Fibroblast of skin of abdomen (primary cell): Measurements from ENCODE around the gene SRL.
"Not testable (repeated sequence)": the region's sequence is repeated elsewhere in the genome, so short reads cannot be mapped to it uniquely, and the experiment has no call there.

Experiments used
- DNase-seq: peaks from one replicate; pipeline ENCODE4 v3.0.0-alpha.2; 2013

Gene SRL

DNA sequence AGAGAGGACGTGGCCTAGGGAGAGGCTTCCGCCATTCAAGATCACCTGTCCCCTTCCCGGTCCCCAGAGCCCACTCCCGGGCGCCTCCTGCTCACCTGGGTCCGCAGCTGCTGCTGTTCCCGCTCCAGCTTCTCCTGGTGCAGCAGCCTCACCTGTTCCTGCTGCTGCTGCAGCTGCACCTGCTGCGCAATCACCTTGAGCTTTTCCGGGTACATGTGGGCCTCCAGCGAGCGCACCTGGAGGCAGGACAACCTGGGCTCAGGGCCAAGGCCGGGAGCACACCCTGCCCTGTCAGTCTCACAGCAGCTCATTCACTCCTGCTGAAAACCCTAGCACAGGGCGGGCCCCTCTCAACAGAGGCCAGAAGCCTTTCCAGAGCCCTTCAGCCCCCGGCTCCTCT, 18.5 kb upstream of the SRL start:
- DNase-seq = no peak

DNA sequence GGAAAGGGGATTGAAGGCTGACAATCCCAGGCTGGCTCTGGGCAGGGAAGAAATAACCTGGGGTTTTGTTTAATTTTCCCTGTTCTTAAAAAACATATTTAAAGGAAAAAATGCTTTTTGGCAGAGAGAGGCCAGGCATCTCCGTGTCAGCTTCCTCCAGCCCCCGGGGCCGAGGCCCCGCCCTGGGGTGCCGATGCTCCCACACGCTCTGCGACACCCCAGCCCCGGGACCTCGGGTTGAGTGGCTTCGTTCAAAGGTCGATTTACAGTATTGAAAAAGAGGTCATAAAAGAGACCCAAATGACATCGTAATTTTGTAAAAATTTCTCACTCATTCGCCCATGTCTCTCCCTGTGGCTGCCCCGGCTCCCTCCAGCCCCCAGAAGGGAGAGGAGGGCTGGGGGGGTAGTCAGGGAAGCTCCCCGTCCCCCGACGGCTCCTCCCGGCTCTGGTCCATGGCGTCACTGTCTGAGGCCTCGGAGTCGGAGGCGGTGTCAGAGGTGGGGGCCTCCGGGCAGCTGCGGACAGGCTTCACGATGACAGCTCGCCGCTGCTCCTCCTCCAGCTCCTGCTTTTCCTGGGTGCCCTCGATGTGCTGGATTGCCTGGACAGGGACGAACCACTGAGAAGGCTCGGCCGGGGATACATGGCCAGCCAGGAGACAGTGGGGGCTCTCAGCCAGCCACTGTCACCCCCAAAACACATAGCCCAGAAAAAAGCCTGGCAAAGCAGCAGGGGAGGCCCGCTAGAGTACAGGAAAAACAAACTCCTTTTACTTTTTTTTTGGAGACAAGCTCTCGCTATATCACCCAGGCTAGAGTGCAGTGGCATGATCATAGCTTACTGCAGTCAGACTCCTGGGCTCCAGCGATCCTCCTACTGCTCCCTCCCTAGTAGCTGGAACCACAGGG, 16.0 kb upstream of the SRL start:
- no peak for DNase-seq

DNA sequence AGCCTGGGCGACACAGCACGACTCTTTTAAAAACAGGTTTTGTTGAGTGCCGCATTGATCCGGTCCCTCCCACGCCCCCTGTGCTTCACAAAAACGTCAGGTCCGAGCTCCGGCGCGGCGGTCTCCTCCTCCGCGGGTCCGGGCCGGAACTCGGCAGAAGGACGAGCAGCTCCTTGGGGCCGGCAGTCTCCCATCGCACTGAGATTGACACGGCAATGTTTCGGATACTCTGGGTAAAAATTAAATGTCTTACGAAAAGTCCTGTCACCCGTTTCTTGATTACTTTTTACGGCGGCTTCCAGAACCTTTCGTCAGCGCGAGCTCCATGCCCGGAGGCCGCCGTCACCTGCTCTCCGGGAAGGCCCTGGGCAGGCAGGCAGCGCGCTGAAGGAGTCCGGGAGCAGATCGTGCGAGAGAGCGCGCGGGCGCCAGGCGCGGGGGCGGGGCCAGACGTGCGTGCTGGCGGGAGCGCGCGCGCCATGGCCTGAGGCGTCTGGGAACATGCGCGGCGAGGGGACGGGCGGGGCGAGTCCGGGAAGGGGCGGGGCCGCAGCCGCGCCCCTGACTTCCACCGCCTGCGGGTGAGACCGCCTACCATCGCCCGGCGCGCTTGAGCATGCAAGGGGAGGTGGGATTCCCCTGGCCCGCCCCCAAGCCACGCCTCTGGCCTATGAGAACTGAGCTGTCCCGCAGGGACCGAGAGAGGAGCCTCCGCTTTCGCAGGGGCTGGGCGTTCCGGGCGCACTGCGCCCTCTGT, 11.7 kb upstream of the SRL start:
- DNase-seq = peak; percentile 100

DNA sequence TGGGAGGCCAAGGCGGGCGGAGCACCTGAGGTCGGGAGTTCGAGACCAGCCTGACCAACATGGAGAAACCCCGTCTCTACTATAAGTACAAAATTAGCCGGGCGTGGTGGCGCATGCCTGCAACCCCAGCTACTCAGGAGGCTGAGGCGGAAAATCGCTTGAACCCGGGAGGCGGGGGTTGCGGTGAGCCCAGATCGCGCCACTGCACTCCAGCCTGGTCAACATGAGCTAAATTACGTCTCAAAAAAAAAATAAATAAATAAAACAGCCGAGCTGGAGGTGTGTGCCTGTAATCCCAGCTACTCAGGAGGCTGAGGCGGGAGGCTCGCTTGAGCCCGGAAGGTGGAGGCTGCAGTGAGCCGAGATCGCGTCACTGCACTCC, 11.1 kb upstream of the SRL start:
- not testable (repeated sequence) for DNase-seq

DNA sequence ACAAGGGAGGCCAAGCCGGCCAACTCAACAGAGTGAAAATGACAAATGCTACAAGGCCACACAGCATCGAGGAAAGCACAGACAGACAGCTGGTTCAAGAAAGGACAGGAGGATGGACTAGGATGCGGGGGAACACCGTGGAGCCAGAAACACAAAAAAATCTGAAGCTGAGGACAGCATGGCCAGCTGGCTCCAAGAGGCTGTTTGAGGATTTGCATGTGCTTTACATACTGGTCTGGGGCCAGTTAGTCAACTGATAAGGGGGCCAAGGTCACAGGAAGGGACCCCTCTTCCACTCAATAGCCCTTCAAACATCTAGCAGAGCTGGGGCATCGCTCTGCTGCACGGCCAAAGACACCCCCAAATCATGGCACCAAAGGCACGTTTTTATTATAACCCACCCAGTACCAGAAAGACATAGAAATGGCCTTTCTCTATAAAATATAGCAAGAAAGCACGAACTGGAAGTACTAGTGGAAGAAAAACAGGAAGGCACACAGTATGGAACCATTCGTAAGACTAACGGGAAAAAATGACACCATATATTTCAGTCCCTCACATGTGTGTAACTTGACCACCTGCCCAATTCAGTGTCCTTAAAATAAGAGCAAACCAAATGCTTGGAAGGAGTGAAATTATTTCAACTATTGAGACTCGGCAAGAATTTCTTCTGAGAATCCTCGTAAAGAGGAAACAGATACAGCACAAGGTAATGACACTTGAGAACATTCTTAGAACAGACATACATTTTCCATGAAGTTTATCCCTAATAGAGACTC, 7.8 kb upstream of the SRL start:
- DNase-seq = no peak

DNA sequence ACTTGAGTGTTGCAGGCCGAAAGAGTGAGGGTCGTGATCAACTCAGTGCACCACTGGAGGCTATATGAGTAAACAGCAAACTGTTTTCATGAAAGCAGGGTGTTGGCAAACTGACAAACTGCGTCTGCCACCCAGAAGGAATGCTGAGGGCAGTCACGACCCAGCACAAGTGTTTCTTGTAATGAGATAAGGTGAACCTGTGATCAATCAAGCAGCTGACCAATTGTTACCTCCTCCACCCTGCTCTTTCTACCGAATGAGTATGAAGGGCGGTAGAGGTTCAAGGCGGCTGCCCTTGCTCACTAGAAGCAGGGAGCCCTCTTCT, 5.5 kb upstream of the SRL start:
- DNase-seq = no peak

DNA sequence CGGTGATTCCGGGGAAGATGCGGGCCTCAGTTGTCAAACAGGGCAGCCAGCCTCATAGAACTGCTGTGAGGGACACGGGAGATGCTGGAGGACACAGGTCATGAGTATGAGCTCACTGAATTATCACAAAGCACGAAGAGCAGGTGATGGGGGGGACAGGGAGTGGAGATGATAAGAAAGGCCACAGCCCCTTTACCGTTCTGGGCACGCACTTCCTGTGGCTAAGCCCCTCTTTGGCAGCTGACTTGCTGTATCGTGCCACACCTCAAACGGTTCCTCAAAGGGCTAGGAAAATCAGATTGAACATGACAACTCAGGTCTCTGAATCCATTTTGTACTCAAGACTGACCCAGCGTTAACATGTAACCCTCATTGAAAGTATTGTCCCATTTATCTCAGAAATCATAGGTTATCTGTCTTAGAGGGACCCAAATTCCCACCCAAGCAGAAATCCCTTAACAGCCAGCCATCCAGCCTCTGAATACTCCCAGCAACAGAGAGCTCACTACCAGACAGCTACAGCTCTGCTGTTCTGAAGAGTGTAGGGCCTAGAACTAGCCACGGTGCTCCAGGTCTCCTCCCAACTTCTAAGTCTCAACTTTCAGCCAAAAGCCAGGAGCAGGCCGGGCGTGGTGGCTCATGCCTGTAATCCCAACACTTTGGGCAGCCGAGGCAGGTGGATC, 5.0 kb upstream of the SRL start:
- DNase-seq = no peak

DNA sequence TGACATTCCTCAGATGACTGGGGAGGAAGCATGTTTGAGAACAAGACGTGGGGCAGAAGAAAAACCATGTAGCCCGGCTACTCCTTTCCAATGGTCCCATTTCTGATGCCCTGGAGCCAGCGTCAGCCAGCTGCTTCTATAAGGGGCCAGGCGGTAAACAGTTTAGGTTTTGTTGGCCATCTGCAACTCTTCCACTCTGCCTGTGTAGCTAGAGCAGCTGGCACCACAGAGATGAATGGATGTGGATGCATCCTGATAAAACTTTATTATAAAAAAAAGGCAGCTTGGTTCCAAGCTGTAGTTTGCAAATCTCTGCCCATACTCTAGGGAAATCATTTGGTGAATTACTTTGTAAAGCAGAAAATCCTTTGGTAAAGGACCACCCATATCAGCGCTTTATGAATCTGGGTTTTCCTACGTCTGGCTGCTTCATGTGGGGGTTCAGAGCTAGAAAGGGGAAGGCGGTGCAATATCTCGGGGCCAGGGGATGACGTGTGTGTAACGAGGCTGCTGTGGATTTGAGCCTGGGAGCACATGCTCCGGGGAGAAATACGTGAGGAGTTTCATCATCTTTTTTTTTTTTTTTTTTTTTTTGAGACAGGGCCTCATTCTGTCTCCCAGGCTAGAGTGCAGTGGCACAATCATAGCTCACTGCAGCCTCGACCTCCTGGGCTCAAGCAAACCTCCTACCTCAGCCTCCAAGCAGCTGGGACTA, 3.4 kb upstream of the SRL start:
- peak; percentile 57 for DNase-seq

DNA sequence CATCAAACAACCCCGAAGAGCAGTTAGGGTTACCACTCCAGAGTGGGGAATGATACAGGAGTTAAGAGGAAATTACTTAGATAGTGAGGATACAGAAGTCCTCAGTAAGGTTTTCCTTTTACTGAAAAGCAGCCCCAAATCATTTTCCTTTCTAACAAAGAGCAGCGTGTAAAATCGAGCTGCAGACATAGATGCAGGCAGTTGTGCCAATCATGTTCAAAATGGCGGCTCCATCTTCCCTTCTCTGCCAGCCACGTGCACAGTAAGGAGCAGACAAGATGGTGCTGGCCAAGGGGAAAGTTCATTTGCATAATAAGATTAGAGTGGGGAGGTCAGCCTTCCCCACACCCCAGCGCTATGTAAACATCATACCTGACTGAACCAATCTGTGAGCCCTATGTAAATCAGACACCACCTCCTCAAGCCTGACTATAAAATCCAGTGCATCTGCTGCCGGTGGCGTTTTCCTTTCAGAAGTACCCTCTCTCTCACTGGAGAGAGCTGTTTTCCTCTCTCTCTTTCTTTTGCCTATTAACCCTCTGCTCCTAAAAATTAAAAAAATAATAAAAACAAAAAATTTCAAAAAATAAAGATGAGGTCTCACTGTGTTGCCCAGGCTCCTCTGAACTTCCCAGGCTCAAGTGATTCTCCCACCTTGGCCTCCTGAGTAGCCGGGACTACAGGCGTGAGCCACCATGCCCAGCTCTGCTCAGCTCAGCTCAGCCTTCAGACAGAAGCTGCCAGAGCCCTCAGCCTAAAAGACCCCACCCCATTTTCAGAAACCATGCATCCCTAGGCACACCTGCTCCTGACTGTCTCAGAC, 2.6 kb upstream of the SRL start:
- DNase-seq = no peak

DNA sequence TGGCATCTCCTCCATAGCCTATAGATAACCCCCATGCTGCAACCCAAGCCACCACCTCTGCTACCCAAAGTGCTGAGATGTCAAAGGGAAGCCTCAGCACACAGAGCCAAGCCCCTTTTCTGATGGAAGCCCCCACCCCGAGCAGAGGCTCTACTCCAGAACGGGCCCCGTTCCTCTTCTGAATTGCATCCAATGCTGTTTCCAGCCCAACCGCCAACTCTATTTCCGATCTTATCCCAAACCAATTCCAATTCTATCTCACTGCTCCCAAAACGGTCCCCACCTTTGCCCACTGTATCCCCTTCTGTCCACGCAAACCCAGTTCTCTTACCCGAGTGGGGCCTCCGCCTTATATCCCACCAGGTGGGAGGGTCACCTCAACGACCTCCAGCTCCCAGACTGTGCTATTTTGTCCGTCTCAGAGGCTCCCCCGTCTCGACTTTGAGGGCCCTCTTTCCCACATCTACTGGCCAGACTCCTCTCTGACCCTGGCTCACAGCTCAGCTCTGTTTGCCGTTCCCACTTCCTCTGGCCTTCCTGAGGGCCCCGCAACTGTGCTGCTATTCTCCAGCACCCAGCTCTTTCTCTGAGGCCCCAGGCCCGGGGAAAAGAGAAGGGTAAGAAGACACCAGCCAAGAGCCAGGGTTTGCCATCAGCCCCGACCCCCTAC, 487 bp downstream of the SRL start:
- no peak for DNase-seq

DNA sequence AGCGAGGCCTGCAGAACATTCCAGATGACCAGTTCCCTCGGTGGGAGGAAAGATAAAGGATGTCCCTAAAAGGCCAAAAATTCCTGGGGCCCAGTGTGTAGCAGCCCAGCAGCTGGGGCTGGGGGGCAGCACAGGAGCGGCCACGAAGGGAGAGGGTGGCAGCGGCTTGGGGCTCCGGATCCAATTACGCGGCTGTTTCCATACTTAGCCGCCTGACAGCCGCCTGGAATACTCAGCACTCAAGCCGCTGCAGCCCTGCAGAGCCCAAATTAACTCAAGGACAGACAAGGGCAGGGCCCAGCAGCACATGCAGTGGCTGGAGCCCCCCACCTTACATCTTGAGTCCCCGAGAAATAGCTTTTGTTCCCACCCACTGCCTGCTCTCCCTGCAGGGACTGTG, 1.3 kb downstream of the SRL start:
- DNase-seq = no peak

DNA sequence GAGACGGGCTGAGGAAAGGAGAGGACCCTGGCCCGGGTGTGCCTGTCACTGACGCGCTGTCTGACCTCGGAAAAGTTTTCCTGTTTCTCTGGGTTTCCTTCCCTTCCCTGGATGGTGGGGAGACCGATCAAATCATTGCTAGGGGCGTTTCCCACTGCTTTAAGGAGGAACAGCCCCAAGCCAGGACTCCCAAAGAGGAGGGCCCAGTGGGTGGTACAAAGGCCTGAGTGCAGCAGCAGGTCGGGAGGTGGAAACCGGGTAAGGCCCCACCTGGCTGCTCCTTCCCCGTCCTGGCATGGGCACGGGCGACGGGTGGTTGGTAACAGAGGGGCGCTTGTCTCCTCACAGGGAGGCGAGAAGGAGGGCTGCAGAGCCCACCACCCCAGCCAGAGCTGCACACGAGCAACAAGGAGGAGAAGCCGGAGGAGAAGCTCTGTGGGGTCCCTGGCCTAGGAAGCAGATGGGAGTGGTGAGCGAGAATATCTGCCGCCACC, 2.2 kb downstream of the SRL start:
- no peak for DNase-seq

DNA sequence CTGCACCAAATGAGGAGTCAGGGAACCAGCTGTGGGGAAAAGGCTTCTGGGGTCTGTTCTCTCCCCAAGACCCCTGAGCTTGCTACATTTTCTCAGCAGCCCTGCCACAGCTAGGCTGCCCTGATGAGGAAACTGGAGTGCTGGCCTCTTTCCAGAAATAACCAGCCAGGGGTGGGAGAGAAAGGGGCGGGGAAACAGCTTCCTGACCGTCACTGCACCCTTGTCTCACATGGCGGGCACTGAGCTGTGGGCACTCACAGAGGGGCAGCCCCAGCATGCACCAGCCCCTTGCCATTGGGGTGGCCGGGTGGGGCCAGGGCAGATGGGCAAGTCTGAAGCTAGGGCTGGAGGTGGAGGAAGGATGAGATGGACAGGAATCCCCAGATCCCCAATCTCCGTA, 2.9 kb downstream of the SRL start:
- no peak for DNase-seq

DNA sequence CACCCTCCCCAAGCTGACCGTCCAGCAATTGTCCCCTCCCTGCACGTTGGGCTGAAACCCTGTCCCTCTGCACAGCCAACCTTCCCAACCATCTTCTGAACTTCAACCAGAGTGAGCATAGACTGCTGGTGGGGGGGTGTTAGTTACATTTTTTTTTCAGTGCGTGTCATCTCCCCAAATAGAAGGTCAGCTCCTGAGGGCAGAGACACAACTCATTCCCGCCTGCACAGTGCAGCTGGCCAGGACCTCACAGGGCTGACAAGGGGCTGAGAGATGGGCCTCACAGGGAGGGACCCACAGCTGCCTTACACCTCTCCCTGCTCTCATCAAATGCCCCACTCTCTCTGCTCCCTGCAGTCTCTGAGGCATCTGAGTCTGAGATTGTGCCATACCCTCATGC, 8.4 kb downstream of the SRL start:
- DNase-seq = no peak

DNA sequence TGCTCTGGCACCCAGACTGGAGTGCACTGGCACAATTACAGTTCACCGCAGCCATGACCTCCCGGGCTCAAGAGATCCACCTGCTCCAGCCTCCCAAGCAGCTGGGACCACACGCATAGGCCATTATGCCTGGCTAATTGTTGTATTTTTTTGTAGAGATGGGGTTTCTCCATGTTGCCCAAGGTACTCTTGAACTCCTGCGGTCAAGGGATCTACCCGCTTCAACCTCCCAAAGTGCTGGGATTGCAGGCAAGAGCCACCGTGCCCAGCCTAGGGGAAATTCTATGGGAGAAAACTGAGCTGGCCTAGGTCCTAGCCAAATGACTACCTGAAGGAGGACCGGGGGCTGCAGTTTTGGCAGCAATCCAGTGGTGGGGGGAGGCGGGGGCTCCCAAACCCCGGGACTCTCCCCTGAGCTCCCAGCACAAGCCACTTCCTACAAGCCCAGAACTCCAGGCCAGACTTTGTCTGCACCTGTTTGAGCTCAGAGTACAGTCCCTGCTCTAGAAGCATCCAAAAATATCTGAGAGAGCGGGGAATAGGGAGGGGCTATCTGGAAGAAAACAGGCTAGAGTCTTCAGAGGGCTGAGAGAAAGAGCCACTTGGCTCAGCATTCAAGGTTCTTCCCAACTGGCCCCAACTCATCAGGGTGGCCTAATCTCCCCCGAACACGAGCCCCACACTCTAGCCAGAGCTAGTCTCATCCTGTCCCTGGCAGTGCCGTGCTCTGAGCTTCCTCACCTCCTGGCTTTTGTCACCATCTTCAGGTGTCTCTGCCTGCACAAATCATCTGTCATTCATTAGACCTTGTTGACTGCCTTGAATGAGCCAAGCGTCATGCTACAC, 9.1 kb downstream of the SRL start:
- DNase-seq = no peak

DNA sequence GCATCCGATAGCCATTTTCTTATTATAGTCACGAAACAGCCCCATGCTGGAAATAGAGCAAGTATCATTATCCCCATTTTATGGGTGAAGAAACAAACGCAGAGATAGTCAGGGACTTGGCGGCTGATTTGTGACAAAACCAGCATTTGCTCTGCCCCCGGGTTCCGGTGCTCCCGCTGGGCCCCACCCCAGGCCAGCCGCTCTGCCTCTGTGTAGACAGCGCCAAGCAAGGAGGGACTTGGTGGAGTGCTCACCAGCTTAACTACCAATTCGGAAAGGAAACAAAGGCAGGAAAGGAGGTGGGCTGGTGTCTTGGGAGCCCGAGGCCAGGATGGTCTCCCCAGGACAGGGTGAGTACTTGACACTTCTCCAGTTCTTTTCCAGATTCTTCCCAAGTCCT, 10.0 kb downstream of the SRL start:
- DNase-seq = no peak

DNA sequence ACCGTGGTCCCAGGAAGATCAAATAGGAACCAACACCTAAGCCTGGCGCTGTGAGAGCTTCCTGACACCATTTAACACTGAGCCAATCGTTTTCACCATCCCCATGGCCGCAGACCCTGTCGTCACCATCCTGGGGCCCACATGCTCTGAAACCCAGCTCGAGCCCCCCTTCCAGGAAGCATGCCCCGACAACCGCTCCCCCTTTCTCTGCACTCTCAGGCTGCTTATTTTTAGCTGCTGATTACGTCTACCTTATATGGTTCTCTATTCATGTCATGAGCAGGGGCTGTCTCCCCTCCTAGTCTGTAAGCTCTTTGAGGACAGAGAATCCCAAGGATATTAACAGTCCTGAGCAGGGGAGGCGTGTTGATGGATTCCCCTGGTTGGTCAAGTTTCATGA, 10.5 kb downstream of the SRL start:
- no peak for DNase-seq

DNA sequence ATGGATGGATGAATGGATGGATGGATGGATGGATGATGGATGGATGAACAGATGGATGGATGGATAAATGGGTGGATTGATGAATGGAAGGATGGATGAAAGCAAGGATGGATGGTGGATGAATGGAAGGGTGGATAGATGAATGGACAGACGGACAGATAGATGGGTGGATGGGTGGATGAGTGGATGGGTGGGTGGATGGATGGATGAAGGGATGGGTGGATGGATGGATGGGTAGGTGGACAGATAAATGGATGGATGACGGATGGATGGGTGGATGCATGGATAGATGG, 14.9 kb downstream of the SRL start:
- DNase-seq = no peak

DNA sequence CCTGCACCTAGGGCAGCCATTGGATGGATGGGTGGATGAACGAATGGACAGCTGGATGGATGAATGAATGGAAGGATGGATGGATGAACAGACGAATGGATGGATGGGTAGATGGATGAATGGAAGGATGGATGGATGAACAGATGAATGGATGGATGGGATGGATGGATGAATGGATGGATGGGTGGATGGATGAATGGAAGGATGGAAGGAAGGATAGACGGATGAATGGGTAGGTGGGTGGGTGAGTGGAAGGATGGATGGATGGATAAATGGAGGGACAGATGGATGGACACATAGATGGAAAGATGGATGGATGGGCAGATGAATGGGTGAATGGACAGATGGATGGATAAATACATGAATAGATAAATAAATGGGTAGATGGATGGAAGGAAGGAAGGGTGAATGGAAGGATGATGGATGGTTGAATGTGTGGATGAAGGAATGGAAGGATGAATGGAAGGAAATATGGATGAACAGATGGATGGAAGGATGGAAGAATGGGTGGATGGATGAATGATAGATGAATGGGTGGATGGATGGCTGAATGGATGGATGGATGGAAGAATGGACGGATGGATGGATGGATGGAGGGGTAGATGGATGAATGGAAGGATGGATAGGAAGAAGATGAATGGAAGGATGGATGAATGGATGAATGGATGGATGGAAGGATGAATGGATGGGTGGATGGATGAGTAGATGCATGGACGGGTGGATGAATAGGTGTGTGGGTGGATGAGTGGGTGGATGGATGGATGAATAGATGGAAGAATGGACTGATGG, 15.4 kb downstream of the SRL start:
- no peak for DNase-seq
